Heart left ventricle (tissue), 16 donors: ENCODE measurements around the gene INTS11. TPM values are rescaled to one million over a fixed set of nuclear protein-coding genes. Genes with fewer than 3 reads are reported as not detected.

Source experiments
- ATAC-seq, 4 donors: fragments of 200-7000 bp; cut with Tn5 transposase; one replicate each; pipeline ENCODE4 v1.9.1; 2020 to 2022; ENCODE audit warnings: moderate library complexity in 4 of 4, mild to moderate bottlenecking in 3 of 4, moderate number of reproducible peaks in 1 of 4
- DNase-seq, 5 donors: peaks; one replicate each; pipeline ENCODE4 v3.0.0-alpha.2; 2020
- H3K27ac ChIP-seq, 12 donors: fragments of 200-600 bp; sonication (generic) in 4 of 12; one replicate each; pipeline versions ENCODE4 v1.5.0 to v1.8.0; 2016 to 2022; ENCODE audit warnings: mild to moderate bottlenecking in 2 of 12
- H3K27me3 ChIP-seq, 9 donors: fragments of 200-600 bp; sonication (generic) in 2 of 9; one replicate each; pipeline versions ENCODE4 v1.5.1 to v1.8.0; 2016 to 2022; ENCODE audit warnings: mild to moderate bottlenecking in 3 of 9
- H3K36me3 ChIP-seq, 9 donors: fragments of 200-600 bp; sonication (generic) in 2 of 9; one replicate each; pipeline versions ENCODE4 v1.5.0 to v1.8.0; 2018 to 2022; ENCODE audit warnings: mild to moderate bottlenecking in 2 of 9
- H3K4me1 ChIP-seq, 12 donors: fragments of 200-600 bp; sonication (generic) in 4 of 12; one replicate each; pipeline versions ENCODE4 v1.5.0 to v1.8.0; 2016 to 2022; ENCODE audit warnings: mild to moderate bottlenecking in 3 of 12
- H3K4me3 ChIP-seq, 12 donors: fragments of 200-600 bp; sonication (generic) in 4 of 12; one replicate each; pipeline versions ENCODE4 v1.5.0 to v1.8.0; 2017 to 2022; ENCODE audit warnings: mild to moderate bottlenecking in 9 of 12, moderate library complexity in 4 of 12
- H3K9me3 ChIP-seq, 12 donors: fragments of 200-600 bp; sonication (generic) in 4 of 12; one replicate each; pipeline versions ENCODE4 v1.5.0 to v1.8.0; 2016 to 2022; ENCODE audit warnings: mild to moderate bottlenecking in 1 of 12
- CTCF ChIP-seq, 12 donors: fragments of 200-600 bp; sonication (generic) in 4 of 12; IDR thresholded peaks; one replicate each; pipeline versions ENCODE4 v1.5.0 to v1.8.0; 2018 to 2022; ENCODE audit warnings: antibody characterized with exemption in 12 of 12, mild to moderate bottlenecking in 5 of 12
- POLR2A ChIP-seq, 2 donors: fragments of 450-650 bp; IDR thresholded peaks; one replicate each; pipeline ENCODE4 v1.6.1; 2017; ENCODE audit warnings: antibody characterized with exemption in 2 of 2, mild to moderate bottlenecking in 2 of 2, moderate library complexity in 2 of 2
- WGBS, 4 donors: extraction: QIAGEN DNeasy Blood & Tissue Kit in 2 of 4; methylation state at CpG; one replicate each; pipeline versions ENCODE4 v1.1.5 to v1.1.7; 2013 to 2018; 5-methylcytosine and 5-hydroxymethylcytosine counted together
- intact Hi-C, 10 donors: fragments of 100-400 bp; cut with DNase I; formaldehyde crosslinking; loops; one replicate each; pipeline versions ENCODE4 v1.11.1 to v1.14.2; 2022
- polyA plus RNA-seq, 2 donors: library from polyadenylated mRNA; stranded (reverse); fragments of 200-250 nt; gene quantifications; one replicate each; pipeline ENCODE4 v1.2.3, GENCODE V29; 2013
- total RNA-seq, 9 donors: library from RNA; depleted of rRNA in 2 of 9; stranded (reverse); fragments of >200 nt in 2 of 9; fragmentation: NEBNext Ultra II Directional in 3 of 9; extraction: Animal tissue kit (Norgen Biotek cat#: 25700) in 3 of 9; gene quantifications; one replicate each; pipeline versions ENCODE4 v1.1.0 to v1.2.4, GENCODE V29; 2016 to 2023
- donor health status: ischemic (EF 13 %, LVEDD 7.1; RV severe dilation, severe dysfunction).
- donor health status: healthy with polysubstance abuse.
- donor health status: DM: no; HTN: yes; CAD: no.
- donor health status: DM: no; HTN: no; CAD: no.
- donor health status: ischemic (EF 25% LVEDD 6.9; RV normal size, moderate dysfunction).
- donor health status: ischemic (EF 25% LVEDD 5.7; RV mildly dilated, moderate dysfunction).
- donor health status: healthy.
- donor health status: DM: yes; HTN: yes; CAD: no.
- donor health status: ischemic (EF 35%, LVEDD 5.7; RV mildly dilated, moderate dysfunction).
- donor health status: nonischemic (EF 11% LVEDD 7.7; RV severe dilation, severe dysfunction).
- donor health status: DM: yes; HTN: yes; CAD: no.
- donor health status: PGD.
- donor health status: ischemic (EF 29% LVEDD 5.4; RV normal size, mild dysfunction).
- donor health status: nonischemic (EF 23%, LVEDD 6.1; RV moderate dilation, normal function).

INTS11 gene
- total and polyA plus RNA-seq, 11 donors: 46.8 to 117 (median 70.7) TPM

GRCh38 chr1:1285611-1286311 is 38.7 kb downstream of the INTS11 start:
- WGBS, 4 donors: 61 to 70% (median 68%) methylated on average over 14 to 37 of the region's 37 CpGs
- intact Hi-C loops: no loop called here
- TF ChIP-seq POLR2A (IDR thresholded peaks at IDR 0.05) (no peak), CTCF (IDR thresholded peaks at IDR 0.05) (no peak)

GRCh38 chr1:1285102-1285571 is 39.3 kb downstream of the INTS11 start:
- DNase-seq (peak in 2 of 5 donors; percentile 24 to 58), ATAC-seq (no peak)
- intact Hi-C loops: no loop called here
- Histone ChIP-seq H3K4me3 (no peak overlapping the region), H3K27ac (no peak overlapping the region), H3K27me3 (peaks cover 0 to 23% (median 5%) of the 10 kb centered on the region in 9 donors), H3K36me3 (no peaks in the 10 kb centered on the region), H3K4me1 (peaks cover 0 to 12% (median 0%) of the 10 kb centered on the region in 12 donors), H3K9me3 (no peaks in the 10 kb centered on the region)
- WGBS, 4 donors: 84 to 90% (median 87%) methylated on average over 9 to 22 of the region's 22 CpGs
- TF ChIP-seq CTCF (IDR thresholded peaks at IDR 0.05) (no peak), POLR2A (IDR thresholded peaks at IDR 0.05) (no peak)

More at GRCh38 chr1:1285611-1286311, 38.7 kb downstream of the INTS11 start:
- ATAC-seq (no peak), DNase-seq (peak in 1 of 5 donors; percentile 58)
- Histone ChIP-seq H3K36me3 (no peaks in the 10 kb centered on the region), H3K4me1 (peaks cover 0 to 14% (median under 1%) of the 10 kb centered on the region in 12 donors), H3K4me3 (no peak overlapping the region), H3K27me3 (peaks cover 0 to 23% (median 5%) of the 10 kb centered on the region in 9 donors), H3K9me3 (no peaks in the 10 kb centered on the region), H3K27ac (no peak overlapping the region)

GRCh38 chr1:1284221-1285101 is 40.0 kb downstream of the INTS11 start:
- H3K4me1 ChIP-seq: peaks cover 0 to 12% (median 0%) of the 10 kb centered on the region in 12 donors
- no peak for ATAC-seq
- DNase-seq: peak in 2 of 5 donors; percentile 20 to 42
- no peaks in the 10 kb centered on the region for H3K36me3 ChIP-seq
- peaks cover 0 to 23% (median 5%) of the 10 kb centered on the region in 9 donors for H3K27me3 ChIP-seq
- no peaks in the 10 kb centered on the region for H3K9me3 ChIP-seq
- no peak overlapping the region for H3K4me3 ChIP-seq
- TF ChIP-seq CTCF (IDR thresholded peaks at IDR 0.05) (no peak), POLR2A (IDR thresholded peaks at IDR 0.05) (no peak)
- intact Hi-C loops: no loop called here
- 84 to 88% (median 85%) methylated on average over 16 to 32 of the region's 32 CpGs for WGBS, 4 donors
- no peak overlapping the region for H3K27ac ChIP-seq

- intact Hi-C loops: no loop called here
- Histone ChIP-seq H3K27me3 (peaks cover 0 to 23% (median 5%) of the 10 kb centered on the region in 9 donors), H3K27ac (no peak overlapping the region), H3K4me3 (no peak overlapping the region), H3K4me1 (peaks cover 0 to 12% (median 0%) of the 10 kb centered on the region in 12 donors), H3K9me3 (no peaks in the 10 kb centered on the region), H3K36me3 (no peaks in the 10 kb centered on the region)
- DNase-seq (peak in 2 of 5 donors; percentile 21 to 51), ATAC-seq (no peak)
- no peak for TF ChIP-seq POLR2A (IDR thresholded peaks at IDR 0.05)
- no peak for TF ChIP-seq CTCF (IDR thresholded peaks at IDR 0.05)
- 11 to 34% (median 14%) methylated on average over 1 to 8 of the region's 9 CpGs for WGBS, 4 donors
Observed at GRCh38 chr1:1283821-1284220, 40.6 kb downstream of the INTS11 start.
